Skeletal muscle cell (primary cell): Measurements from ENCODE around the gene FRMD4A.

Source experiments
- DNase-seq: peaks from one replicate; pipeline ENCODE4 v3.0.0-alpha.2; 2010; ENCODE audit warnings: low read depth
- H3K4me3 ChIP-seq: 2 replicates; pipeline ENCODE4 v1.5.1; 2011; ENCODE audit warnings: low read depth, mild to moderate bottlenecking, control low read depth, low read length, moderate library complexity

FRMD4A gene

DNA sequence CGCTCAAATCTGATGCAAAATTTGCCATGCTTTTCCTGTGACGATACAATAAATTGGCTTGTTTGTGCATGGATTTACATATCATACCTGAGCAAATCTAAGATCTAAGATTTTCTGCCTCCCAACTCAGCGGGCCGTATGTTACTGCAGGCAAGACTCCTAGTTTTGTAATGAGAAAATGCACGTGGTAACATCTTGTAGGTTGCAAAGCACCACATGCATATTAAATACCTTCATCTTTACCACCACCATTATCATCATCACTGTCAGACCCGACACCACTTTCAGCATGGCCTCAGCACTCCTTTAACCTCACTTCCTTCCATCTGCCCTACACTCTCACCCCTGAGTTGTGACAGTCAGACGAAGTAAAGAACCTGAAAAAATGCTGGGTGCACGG is 202.2 kb downstream of the FRMD4A start:
- DNase-seq: no peak
- no peak overlapping the region for H3K4me3 ChIP-seq

DNA sequence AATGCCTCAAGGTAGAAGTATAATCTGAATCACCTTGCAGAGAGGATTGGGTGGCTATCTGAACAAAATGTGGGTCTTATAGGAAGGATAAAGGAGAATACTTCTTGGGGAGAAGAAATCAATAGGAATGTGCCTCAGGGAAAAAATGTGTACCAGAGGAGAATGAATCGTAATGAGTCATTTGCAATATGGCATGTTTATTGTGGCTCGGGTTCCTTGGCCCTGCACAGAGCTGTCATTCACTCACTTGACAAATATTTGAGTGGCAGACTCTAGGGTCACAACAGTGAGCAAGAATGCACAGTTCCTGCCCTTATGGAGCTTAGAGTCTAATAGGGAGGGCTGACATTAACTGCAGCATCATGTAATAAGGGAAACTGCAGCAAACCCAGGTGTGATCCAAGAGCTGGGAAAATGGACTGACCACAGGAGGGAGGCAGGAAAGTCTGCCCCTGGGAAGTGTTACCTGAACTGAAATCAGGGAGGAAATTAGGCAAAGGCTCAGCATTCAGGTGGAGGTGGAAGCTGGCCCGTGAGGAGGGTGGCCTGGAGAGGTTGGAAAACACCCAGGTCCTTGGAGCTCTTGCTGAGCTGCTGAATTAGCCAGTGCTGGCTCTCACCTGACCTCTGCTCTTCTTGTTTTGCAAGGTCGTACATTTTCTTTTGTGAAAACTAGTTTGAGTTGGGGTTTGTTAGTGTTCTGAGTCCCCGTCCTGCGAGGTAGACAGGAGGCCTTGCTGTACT is 203.9 kb downstream of the FRMD4A start:
- DNase-seq: no peak
- H3K4me3 ChIP-seq: no peak overlapping the region

DNA sequence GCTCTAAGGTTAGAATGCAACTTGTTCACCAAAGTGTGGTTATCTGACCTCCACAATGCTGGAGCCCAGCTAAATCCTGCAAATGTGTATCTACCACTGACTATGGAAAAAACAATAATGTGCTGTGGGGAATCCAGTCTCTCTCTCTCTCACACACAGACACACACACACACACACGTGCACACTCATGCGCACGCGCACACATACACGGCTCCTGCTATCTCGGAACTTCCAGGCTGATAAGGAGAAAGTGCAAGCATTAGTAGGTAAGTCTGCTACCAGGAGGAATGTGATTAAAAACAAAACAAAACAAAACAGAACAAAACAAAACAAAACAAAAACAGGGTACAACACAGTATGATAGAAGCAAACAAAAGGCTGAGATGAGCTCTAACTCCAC is 205.2 kb downstream of the FRMD4A start:
- no peak overlapping the region for H3K4me3 ChIP-seq
- no peak for DNase-seq

DNA sequence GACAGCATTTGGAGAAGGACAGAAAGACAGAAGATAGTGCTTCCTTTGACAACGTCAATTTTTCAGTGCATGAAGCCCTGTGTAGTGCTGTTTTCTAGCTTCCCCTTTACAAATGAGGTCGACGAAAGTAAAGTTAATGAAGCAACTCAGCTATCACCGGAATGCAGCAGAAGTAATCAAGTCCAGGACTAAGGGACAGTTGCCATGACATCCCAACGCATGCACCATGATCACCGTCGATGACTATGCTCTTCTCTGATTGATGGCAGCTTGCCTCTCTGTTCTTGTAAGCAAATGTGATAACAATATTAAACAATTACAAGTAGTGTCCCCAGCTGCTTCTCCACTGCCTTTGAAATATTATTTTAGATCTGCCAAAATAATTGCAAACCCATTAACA is 205.8 kb downstream of the FRMD4A start:
- no peak overlapping the region for H3K4me3 ChIP-seq
- DNase-seq: no peak

DNA sequence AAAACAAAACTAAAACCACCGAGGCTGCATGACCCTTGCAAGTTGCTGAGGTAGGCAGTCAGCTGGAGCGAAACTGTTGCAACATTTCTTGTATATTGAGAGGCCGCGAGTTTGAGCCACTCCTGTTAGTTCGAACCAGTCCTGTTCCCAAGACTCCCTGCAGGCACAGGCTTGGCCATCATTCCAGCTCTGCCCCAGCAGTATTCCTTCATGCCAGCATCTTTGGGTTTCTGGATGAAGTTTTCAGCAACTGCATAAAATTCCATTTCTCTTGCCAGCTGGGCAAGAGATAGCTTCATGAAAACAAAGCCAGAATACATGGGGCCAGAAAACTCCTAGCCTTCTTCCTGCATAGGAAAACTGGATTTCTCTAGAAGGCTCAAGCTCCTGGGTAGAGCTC is 207.6 kb downstream of the FRMD4A start:
- H3K4me3 ChIP-seq: no peak overlapping the region

DNA sequence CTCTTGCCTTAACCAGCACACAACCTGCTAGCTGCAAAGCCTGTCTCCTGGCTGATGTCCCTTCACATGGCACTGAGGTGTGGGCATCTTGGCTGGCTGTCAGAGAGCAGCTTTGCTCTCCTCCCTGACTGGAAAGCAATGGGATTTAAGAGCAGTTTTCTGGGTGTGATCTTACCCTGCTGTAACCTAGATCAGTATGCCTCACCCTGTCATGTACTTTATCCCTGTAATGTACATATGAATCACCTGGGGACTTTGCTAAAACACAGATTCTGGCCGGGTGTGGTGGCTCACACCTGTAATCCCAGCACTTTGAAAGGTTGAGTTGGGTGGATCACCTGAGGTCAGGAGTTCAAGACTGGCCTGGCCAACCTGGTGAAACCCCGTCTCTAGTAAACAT is 209.9 kb downstream of the FRMD4A start:
- H3K4me3 ChIP-seq: no peak overlapping the region
- no peak for DNase-seq

More for the DNA sequence above, 207.6 kb downstream of the FRMD4A start:
- DNase-seq: no peak

DNA sequence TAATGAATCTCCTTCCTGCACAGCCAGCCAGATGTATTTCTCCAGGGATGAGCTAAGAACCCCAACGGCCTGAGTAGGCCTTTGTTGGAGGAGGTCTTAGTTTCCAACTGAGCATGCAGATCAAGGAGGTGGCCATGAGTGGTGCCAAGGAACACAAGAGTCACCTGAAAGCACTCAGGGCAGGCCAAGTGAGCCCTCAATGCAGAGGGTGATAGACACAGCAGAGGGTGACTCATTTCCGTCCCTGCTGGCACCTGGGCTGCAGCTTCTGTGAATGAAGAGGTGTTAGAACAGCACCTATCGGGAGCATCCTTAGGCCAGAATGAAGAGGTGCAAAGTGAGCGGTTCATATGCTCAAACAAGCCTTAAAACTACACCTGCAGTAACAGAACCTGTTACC is 211.8 kb downstream of the FRMD4A start:
- H3K4me3 ChIP-seq: no peak overlapping the region
- no peak for DNase-seq

DNA sequence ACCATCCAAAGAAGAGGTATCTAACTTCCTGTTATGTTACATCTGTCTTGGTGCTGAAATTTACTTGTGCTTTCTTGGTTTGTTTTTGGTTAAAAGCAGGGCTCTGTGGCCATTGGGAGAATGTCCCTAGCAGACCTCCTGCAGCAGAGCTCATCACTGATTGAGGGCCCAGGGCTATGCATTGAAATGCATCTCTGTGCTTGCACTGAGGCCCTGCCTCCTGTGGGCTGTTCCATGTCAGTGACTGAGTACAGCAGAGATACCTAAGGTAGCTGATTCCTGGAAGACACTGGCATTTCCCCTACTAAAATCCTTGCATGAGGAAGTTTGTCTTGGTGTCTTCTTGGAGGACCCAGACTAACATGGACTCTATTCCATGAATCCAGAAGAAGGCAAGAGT is 213.9 kb downstream of the FRMD4A start:
- no peak overlapping the region for H3K4me3 ChIP-seq
- DNase-seq: no peak

DNA sequence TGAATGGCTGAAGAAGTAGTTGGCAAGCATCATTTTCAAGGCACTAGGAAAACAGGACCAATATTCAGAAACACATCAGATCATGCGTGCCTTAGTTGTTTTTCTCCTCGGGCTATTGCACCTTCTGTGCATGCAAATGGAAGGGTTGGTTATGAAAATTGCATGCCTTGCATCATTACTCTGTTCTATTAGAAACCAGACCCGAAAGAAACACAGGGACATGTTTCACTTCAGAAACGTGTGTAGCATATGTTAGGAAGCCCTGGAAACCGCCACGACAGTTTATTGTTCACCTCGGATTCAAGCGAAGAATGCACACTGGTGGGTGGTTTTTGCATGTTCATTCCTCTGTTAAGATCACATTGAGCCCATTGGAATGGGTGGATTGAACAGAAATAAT is 214.7 kb downstream of the FRMD4A start:
- no peak for DNase-seq

DNA sequence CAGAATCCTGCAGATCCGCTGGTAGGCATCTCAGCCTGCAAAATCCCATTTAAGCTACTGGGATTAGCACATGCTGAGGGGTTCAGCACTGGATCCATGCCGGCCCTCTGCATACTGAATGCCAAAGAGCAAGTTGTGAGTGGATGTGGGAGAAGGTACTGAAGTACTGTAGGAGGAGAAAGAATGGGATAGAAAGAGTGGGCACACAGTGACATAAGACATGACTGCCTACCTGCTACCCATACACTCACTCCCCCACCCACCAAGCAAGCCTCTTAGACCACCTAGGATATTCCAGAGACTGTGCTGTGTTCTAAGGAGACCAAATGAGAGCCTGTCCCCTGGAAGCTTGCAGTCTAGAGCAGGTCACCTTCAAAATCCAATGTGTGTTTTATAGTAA is 215.9 kb downstream of the FRMD4A start:
- no peak overlapping the region for H3K4me3 ChIP-seq
- no peak for DNase-seq

More for the DNA sequence above, 214.7 kb downstream of the FRMD4A start:
- H3K4me3 ChIP-seq: no peak overlapping the region

DNA sequence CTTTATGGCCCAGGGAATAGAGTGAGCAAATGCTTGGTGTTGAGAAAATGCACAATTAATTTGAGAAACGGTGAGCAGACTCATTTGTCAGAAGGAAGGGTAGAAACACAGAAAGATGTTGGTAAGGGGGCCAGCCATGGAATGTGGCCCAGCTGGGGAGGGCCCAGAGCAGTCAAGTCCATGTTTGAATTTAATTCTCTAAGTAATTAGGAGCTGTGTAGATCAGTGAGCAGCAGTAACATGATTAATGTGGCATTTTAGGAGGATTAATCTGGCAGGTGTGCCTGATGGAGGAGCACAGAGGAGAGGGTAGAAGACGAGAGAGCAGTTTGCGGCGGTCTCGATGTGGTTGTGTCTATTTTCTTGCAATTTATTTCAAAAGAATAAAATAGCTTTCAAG is 218.7 kb downstream of the FRMD4A start:
- no peak overlapping the region for H3K4me3 ChIP-seq
- no peak for DNase-seq

DNA sequence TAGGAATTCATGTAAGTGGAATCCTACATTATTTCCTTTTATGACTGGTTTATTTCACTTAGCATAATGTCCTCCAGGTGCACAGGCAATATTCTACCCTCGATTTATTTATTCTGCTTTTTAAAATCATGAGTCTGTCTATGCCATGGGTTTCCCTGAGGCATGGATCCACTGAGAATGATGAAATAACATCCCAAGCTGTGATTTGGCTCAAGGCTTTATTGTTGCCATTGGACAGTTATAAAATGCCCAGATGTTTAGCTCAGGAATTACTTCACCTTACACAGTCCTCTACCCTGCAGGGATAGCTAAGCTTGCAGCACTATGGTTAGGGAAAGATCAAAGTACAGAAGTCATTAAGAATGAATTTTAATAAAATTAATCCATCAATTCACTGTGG is 219.5 kb downstream of the FRMD4A start:
- DNase-seq: no peak
- no peak overlapping the region for H3K4me3 ChIP-seq

DNA sequence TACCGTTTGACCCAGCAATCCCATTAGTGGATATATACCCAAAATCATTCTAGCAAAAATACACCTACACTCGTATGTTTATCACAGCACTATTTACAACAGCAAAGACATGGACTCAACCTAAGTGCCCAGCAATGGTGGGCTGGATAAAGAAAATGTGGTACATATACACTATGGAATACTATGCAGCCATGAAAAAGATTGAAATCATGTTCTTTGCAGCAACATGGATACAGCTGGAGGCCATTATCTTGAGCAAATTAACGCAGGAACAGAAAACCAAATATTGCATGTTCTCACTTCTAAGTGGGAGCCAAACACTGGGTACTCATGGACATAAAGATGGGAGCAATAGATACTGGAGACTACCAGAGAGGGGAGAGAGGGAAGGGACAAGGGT is 223.9 kb downstream of the FRMD4A start:
- no peak overlapping the region for H3K4me3 ChIP-seq
- DNase-seq: no peak

DNA sequence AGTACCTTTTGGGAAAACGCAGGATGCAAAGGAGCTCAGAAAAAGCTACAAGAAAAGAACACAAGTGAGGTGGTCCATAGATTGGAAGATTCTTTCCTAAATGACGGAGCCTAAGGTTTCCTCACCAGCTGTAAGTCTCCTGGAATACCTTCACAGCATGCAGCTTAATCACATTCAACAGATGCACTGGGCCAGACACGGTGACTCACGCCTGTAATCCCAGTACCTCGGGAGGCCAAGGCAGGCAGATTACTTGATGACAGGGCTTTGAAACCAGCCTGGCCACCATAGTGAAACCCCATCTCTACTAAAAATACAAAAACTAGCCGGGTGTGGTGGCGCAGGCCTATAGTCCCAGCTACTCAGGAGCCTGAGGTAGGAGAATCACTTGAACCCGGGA is 228.7 kb downstream of the FRMD4A start:
- no peak for DNase-seq
- no peak overlapping the region for H3K4me3 ChIP-seq

DNA sequence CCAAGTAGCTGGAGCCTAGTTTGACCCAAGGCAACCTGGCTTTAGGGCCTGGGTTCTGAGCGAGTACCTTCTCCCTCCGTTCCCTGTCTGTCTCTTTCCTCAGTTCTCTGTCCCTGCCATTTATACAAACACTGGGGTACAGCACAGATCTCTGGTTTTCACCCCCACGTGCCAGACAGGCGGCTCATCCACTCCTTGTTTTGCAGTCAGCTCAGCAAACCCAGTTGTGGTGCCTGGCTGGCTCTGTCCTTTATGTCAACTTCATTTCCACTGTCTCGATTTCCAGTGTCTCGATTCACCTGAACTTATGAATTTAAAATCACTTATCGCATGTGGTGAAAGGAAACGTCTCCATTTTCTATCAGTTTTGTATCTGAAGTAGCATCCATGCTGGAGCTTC is 230.8 kb downstream of the FRMD4A start:
- no peak overlapping the region for H3K4me3 ChIP-seq
- DNase-seq: no peak

DNA sequence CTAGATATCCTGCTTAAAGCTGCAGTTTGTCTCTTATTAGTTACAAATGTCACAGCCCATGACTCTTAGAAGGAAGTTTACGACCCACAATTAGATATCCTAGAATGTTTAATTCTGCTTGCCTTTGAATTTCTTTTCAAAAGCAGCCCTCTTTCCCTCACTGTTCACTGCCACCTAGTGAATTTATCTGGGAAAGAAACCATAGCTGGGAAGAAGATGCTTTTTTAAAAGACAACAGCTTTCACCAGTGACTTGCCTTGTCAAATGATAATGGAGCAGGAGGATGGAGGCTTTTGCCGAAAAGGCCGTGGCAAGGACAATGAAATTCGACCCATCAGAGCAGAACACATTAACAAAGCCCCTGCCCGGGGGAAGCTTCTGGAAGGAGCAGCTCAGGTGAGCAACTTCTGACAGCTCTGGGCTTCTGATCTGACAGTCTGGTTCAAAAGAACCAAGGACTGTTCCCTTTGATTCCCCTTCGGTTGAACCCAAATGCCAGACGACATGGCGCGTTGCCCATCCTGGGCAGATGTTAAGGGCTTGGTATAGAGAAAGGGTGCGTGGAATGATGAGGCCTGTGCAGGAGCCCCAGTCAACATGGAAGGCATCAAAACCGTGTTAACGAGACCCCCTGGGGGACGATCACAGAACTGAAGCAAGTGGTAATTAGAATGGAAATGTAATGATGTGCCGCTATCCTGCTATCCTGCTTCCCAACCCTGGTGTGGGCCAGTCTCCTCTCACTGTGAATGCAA is 236.8 kb downstream of the FRMD4A start:
- H3K4me3 ChIP-seq: no peak overlapping the region
- no peak for DNase-seq

DNA sequence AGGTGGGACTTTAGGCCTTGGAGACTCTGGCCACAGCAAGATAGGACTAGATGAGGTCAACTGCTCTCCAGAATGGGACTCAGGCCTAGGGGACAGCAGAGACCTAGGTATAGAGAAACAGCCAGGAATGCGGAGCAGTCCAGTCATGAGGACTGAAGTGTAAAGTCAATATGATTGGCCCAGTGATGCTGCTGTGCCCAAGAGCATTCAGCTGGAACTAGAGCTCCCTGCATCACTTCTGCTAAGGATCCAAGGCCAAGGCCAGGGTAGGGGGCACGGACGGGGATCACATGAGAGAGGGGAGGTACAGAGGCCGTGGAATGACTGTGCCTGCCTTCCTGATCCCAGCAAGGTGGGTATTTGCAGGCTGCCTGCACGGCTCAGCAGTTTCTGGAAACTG is 237.9 kb downstream of the FRMD4A start:
- H3K4me3 ChIP-seq: no peak overlapping the region
- no peak for DNase-seq

DNA sequence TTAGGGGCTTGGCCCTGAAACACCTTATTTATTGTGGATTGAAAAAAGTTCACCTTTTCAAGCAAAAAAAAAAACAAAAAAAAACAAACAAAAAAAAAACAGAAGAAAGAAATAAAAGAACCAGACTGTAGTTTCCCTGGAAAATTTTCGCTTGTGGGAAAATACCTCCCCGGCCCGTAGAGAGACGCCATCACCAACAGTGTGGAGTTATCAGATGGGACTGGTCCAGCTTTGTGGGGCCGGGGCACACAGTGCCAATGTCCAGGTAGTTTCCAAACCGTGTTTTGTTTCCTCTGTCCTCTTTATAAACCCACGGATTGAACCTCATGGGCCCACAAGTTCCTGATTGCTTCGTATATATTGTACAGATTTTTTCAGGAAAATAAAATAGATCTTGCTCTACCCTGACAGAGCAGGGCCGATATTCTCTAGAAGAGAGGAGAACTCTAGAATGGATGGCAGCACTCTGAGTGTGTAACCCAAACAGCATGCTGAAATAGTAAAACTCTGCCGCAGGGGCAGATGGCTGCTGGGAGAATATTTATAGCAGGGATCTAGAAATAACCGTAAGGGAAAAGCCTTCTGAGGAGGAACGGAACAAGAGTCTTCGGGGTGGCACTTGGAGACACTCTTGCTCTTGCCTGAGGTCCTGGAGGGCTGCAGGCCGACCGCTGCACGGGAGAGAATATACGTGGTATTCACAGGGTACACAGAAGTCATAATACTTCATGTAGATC is 241.0 kb downstream of the FRMD4A start:
- DNase-seq: no peak
- no peak overlapping the region for H3K4me3 ChIP-seq

DNA sequence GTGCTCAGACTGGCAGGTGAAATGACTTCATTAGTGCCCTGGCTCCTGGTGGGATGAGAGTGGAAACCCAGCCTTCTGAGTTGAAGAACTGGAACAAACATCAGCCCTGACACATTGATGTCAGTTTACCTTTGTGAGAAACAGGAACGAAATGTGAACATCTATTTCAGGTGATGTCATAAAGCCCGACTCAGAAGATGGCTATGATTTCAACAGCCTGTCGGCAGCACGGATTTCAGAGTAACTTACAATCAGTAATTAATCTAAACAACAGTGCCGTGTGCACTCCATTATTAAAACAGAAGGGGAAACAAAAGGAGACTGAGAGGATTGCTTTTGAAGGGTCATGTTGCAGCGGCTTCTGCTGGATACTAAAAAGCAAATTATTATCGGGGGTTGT is 243.2 kb downstream of the FRMD4A start:
- DNase-seq: no peak
- no peak overlapping the region for H3K4me3 ChIP-seq

DNA sequence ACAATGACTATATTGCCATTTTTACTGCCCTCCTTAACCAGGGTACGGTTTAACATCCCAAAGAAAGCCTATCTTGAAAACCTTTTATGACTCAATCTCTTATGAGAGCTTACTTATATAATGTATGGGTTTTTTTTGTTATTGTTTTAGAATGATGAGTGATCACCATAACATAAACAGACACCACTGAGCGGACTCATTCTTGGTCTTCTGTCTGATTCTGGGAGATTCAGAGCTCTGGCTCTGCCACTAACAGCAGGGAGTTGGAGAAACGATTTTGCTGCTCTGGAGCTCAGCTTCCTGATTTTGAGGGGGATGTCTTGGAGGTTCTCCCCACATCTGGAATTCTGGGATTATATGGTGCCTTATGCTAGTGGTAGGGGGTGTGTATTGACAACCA is 244.1 kb downstream of the FRMD4A start:
- H3K4me3 ChIP-seq: no peak overlapping the region
- peak; percentile 25 for DNase-seq

DNA sequence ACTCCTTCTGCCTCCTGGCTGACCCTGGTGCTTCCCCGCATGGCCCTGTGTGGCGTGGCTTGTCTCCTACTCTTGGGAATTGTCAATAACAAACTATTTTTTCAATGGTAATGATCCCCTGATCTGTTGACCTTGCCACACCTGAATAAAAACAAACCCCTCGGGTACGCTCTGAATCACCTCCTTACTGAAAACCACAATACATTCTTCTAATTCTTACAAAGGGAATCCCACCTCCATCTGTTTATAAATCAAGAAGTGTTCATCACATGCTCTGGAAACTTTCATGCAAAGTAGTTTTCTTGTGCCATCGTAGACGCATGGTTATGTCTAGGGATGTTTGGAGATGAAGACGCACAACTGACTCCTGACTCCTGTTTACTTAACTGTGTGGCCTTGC is 245.8 kb downstream of the FRMD4A start:
- no peak overlapping the region for H3K4me3 ChIP-seq
- no peak for DNase-seq
